GM11168 (cell line): Measurements from ENCODE around the gene COA5.

Experiments
- in situ Hi-C: fragments of 300-500 bp; cut with MboI; formaldehyde crosslinking; loops from one replicate; pipeline ENCODE4 v1.12.0; 2022; ENCODE audit warnings: low sequenced_read_pairs; ENCODE audit not compliant: unreplicated experiment

COA5 gene, protein sequence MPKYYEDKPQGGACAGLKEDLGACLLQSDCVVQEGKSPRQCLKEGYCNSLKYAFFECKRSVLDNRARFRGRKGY

DNA sequence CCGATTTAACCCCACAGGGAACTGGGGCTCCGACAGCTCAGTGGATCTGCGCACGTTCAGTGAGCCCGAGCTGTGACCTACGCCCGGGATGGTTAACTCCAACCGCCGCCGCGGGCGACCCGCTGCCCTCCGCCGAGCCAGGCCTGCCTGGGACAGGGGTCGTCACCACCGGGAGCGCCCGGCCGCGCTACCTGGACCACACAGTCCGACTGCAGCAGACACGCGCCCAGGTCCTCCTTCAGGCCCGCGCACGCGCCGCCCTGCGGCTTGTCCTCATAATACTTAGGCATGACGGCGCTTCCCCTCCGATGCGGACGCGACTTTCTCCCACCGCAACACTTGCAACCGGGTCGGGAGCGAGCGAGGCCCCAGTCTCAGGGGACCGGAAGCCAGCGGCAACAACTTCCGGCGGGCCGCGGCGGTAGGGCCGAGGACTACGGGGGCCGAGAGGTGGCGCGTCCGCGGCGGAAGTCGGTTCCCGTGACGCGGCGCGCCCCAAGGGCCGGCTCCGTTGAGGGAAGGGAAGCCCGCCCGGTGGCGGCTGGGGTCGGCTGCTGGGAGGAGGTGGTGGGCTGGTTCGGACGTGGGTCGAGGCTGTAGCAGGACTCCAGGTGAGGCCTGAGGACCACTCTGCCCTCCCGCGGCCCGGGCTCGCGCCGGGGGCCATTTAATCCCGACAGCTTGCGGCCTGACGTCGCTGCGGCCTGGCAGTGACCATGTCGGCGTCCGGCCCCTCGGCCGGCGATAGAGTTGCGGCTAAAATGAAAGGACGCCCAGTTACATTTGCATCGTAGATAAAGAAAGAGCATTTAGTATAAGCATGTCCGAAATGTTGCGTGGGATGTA lies at the start of gene COA5, which contains the start of gene UNC50:
COA5 (minus strand) TSS at position 397 of the 846 bp plus-strand sequence; CDS start at position 290, 107 bp downstream.
UNC50 (plus strand) TSS at position 474 of the 846 bp plus-strand sequence. CDS start 1,171 bp downstream, outside the sequence.
- in situ Hi-C loops, result no loop called here

DNA sequence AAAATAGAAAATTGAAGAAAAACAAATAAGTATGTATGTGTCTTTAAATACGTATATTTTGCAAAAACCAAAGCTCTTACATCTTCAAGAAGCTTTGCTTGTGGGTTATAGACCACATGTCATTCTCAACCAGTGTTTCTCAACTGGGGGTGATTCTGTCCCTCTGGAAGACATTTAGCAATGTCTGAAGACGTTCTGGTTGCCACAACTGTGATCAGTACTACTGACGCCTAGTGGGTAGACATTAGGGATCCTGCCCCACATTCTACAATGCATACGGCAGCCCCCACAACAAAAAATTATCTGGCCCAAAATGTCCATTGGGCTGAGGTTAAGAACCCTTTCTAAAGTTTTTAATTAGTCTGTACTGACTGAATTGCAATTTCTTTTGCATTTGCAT lies 48.5 kb upstream of the COA5 start:
- in situ Hi-C loops, result no loop called here

DNA sequence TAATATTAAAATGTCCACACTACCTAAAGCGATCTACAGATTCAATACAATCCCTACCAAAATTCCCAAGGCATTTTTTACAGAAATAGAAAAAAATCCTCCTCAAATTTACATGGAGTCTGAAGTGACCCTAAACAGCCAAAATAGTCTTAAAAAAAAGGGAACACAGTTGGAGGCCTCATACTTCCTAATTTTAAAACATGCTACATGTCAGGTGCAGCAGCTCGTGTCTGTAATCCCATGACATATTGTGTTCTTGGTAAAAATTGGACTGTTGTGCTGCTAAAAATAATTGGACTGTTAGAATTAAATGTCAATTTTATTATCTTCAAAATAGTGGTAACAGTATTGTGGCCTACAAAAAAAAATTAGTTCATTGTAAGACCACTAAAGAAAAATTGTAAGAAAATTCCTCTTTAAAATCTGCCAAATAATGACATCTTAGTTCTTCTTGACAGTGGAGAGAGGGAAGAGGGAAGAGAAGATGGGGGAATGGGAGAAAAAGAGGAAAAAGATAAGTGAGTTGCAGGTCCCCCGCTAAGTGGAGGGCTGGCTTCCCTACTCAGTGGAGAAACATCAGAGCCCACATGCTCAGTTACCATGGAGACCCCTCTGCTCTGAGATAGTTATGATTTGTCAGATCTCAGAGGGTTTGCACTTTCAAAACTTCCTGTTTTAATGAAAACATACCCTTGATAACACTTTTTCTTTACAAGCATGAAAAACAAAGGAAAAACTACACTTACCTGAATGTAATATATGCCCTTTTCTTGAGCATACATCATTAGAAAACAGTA lies 46.6 kb upstream of the COA5 start:
- in situ Hi-C loops, result no loop called here

DNA sequence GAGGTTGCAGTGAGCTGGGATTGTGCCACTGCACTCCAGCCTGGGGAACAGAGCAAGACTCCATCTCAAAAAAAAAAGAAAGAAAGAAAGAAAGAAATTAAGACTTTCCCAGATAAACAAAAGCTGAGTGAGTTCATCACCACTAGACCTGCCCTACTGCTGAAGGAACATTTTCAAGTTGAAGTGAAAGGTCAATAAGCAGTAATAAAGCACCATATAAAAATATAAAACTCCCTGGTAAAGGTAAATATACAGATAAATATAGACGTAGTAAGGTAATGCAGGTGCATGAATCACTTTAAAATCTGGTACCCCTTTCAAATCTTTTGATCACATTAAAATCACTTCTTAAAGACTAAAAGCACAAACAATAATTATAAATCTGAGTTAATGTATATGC lies 42.7 kb upstream of the COA5 start:
- in situ Hi-C loops, result no loop called here

DNA sequence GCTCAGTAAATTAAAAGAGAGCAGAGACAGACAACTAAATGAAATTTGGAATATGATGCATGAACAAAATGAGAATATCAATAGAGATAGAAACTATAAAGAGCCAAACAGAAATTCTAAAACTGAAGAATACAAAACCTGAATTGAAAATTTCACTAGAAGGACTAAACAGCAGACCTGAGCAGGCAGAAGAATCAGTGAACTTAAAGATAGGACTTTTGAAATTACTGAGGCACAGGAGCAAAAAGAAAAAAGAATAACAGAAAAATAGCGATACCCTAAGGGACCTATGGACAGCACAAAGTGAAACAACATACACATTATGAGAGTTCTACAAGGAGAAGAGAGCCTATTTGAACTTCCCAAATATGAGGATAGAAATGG lies 41.7 kb upstream of the COA5 start:
- in situ Hi-C loops, result loop anchor here (5.0 kb wide), 1 partner anchor 187 kb away; no protein-coding TSS in a partner anchor

DNA sequence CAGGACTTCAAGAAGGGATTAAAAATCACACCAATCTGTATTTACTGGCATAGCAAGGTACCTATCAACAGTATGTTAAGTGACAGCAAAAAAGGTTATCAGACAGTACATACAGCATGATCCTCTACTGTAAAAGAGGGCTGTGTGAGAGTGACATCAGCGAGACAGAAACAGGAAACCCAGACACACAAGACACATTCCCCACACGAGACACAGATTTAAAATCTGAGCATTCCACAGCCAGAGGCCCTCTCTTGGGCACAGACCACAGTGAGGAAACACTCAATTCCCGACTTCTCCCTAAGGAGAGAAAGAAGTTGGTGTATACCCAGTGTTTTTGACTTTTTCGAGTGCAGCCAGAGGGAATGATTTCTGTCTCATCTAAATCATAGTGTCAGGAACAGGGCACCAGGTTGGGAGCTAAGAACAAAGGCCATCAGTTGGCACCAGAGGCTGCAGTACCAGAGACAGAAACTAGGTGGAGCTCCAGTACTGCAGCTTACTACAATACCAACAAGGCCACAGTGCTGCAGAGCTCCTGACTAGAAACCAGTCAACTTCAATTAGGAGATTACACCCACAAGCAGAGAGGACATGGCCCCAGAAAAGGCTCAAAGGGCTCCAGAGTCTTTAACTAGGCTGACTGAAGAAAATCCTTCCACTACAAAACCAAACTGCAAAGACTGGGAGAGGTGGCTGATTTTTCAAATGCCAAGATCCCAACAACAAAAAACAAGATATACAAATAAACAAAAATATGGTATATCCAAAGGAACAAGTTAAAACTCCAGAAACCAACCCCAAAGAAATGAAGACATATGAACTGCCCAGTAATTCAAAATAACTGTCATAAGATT lies 41.1 kb upstream of the COA5 start:
- in situ Hi-C loops, result loop anchor here (5.0 kb wide), 1 partner anchor 188 kb away; no protein-coding TSS in a partner anchor

DNA sequence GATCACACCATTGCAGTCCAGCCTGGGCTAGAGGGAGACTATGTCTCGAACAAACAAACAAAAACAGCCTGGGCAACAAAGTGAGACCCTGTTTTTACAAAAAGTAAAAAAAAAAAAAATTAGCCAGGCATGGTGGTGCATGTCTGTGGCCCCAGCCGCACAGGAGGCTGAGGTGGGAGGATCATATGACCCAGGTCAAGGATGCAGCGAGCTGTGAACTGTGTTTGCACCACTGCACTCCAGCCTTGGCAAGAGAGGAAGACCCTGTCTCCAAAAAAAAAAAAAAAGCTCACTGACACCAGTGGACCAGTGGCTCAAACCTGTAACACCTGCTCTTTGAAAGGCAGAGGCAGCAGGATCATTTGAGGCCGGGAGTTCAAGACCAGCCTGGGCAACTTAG lies 40.1 kb upstream of the COA5 start:
- in situ Hi-C loops, result loop anchor here (5.0 kb wide), 1 partner anchor 189 kb away; no protein-coding TSS in a partner anchor

DNA sequence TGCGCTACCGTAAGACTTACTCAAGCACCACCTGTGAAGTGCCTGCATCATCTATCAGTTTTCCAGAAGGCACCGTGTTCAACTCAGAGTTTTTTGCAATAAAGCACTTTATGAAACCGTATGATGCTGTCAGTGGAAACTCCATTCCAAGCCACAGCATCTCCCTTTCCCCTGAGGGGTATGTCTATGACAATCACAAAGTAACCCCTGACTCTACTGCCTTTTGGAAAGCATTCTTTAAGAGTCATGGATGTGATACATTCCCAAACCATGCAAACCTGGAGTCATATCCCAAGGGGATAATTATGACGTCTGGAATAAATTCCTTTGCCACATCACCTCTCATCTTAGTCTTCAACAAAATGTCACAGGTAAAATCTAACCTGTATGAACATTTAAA lies 39.3 kb upstream of the COA5 start:
- in situ Hi-C loops, result loop anchor here (5.0 kb wide), 1 partner anchor 190 kb away; no protein-coding TSS in a partner anchor

DNA sequence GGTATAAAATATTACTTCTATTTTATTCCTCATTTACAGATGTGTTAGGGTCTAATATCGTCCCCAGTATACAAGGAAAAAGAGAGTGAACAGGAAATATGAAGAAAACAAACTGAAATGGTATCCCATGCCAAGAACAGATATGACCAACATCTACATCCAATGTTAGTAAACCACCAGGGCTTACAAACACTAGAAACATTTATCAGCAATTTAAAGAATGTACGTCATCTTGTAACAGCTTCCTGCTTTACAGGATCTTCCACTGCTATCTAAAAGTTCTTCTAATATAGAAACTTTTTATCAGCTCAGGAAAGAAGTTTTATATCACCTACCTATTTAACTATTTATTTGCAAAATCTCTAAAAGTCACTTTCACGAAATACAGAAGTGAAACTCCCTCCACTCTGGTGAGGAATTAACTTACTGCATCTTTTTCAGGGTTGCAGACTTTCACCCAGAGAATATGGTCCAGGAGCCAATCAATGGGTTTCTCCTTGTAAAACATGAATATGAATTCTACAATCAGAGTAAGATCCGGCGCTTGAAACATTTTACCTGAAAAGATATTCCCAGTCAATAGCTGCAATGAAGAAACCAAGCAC lies 35.3 kb upstream of the COA5 start:
- in situ Hi-C loops, result no loop called here

DNA sequence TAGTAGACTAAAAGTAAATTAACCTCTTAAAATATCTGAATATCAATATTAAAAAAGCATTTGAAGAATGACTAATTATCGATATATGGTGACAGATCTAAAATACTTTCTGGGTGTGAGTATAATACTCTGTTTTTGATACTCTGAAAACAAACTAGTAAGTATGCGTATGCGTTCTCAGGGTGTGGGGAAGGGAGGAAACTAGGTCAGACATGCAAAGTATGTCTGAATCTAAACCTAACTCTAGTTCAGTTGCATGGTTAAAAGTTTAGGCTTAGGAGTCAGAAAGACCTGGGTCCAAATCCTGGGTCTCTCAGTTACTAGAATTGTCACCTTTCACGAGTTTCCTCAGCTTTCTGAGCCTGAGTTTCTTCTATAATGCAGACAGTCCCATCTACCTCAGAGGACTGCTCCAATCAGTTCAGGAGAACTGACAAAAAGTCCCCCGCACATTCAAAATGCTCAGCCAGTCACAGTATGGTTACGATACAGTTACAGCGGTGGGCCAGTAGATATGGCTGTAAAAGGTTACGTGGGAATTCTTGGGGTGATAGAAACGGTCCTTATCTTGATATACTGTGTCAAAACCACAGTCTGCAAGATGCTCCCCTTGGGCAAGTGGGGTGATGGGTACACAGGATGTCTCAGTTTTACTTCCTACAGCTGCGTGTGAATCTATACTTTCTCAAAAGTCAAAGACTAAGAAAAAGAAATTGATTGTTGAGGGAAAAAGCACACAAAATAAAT lies 29.3 kb upstream of the COA5 start:
- in situ Hi-C loops, result no loop called here

DNA sequence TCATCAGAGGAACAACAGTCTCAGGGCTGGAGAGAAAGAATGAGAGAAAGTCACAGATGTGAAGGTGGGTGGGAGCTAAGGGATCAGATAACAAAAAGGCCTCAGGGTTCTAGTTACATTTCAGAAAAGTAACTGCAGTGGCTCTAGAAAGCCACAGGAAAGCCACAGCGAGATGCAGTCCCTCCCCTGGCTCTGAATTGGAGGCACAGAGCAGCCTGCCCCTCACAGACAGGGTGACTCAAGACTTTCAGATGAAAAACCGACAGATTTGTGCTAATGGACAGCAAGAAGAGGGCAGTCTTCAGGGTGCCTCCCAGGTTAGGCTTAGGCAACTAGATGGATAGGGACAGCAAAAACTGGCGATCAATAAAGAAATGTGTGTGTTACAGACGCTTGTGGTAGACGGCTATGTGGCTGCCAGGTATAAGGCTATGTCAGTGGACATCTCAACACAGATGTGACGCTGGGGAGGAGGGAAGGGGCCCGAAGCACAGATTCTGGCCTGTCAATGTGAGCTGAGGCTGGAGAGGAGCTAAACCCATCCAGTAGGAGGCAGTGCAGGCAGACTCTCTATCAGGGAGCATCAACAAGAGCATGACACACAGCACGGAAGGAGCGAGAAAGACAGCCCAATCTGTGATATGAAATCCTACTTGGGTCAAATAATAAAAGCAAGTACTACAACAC lies 26.2 kb upstream of the COA5 start:
- in situ Hi-C loops, result no loop called here

DNA sequence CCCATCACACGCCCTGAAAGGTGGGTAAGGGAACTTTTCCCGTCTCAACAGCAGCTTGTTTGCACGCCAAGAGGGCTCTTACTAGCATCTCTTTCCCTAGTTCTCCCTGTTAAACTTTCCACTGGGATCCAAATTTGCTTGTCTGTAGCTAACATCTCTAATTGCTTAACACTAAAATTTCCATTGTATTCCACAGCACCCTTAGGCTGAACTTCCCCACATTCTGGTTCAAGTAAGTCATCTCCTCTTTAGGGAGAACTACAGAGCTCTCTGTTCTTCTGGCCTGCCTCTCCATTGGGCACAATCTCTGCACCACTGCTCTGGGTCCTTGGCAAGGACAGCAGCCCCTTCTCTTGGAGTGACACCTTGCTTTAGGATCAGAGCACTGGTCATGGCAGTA lies 24.0 kb upstream of the COA5 start:
- in situ Hi-C loops, result no loop called here

DNA sequence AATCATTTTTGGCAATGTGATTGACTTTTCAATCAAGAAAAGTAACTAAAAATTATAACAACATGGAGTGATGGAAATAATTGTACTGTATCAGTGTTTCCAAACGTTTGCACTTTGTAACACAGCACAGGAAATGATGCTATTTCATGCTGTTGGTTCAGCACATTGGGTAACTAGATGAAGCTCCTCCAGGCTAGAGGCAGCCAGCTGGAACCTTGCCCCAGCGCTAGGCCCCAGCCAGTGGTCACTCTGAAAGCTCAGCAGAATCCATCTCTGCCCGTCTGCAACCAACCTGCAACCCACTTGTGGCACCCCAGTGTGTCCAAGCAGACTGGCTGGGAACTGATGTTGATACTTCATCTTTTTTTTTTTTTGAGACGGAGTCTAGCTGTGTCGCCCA lies 15.3 kb upstream of the COA5 start:
- in situ Hi-C loops, result no loop called here

DNA sequence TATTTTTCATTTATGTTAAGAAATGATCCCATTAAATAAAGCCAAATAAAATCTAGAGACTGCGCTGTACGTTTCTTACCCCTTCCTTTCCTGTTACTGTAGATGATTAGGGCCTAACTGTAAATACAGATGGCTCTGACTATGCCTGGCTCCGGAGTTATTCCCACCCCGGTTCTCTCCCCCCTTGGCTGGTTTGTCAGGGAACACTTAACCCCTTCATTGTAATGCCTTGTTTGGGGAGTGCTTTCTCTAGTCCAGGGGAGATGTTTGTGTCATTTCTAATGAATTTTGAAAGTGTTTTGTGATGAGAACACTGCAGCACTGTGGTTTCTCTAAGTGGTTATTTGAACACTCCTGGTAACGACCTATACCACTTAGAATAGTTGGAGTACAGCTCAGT lies 8.8 kb upstream of the COA5 start:
- in situ Hi-C loops, result no loop called here

DNA sequence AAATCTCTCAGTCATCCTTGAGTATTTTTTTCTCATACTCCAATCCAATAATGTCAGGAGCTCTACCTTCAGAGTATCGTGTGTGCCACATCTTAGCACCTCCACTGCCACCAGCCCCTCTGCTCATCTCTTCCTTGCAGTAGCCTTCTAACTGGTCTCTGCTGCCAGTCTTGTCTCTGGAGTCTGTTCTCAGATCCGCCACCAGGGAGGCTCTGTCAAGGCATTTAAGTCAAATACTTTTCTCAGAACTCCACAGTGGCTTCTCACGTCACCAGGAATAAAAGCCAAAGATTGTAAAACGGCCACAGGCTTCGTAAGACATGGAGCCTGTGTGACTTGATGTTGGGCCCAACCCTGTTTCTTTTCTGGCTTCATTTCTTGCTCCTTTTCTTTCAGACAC lies 7.2 kb upstream of the COA5 start:
- in situ Hi-C loops, result no loop called here

DNA sequence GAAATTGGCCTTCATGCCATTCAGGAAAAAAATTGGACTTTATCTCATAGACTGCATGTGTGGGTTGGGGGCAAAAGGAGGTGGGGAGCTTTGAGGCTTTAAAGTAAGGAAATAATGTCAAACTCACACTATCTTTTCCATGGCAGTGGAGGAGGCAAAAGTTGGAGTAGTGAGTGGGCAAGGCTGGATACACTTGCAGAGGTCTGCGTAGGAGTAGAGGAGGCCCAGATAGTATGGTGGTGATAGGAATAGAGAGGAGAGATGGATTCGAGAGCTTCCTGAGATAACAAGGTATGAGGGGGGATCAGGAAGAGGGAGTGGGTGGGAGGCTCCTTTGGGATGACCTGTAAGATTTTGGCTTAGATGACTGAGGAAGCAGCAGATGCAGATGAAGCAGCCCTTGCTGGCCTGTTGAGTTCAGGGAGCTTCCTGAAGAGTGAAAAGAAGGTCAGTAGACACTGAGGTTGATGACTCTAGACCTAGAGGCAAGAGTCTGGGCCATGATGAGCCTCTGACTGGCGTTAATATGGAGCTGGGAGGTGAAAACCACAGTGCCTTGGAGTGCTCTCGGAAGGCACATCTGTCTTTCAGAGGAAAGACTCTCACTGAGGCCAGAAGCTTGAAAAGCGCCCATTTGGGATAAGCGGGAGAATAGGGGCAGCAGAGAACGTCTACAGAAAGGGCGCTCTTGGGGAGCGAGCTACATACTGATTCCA lies 5.9 kb upstream of the COA5 start:
- in situ Hi-C loops, result no loop called here

DNA sequence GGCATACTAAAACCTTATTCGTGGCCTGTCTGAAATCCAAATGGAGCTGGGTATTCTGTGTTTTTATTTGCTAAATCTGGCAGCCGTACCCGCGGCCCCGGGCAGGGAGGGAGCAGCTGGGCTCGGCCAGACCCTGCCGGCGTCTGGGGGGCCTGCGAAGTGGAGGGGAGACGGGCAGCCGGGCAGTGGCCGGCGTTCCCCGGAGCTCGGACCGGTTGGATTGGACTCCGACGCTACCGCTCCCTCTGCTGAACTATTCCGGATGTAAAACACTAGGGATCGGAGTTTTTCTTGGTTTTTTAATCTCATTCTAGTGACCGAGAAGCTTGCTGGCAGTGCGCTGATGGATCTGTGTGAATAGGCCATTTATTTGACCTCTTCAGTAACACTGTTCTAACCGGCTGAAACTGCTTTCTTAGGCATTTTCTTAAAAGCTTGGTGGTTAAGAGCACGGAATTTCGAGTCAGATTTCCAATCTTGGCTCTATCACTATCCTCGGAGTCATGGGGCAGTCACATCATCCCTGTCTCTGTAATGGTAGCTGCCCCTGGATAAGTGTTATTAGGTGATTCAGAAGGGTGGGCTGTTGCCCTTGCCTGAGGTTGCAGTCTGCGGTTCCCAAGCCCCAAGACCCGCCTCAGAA lies 771 bp upstream of the COA5 start:
- in situ Hi-C loops, result no loop called here
